ENCODE data around the gene ATP8A2. TPM values are rescaled to one million over a fixed set of nuclear protein-coding genes. Genes with fewer than 3 reads are reported as not detected.

ATP8A2 gene
- total and polyA plus RNA-seq, 3 donors from 2014 or later = 14.2 to 38.3 (median 16.5) TPM

- Histone ChIP-seq H3K36me3 (ENCODE audit: low read depth, missing control alignments) (no peaks in the 10 kb centered on the region), H3K27ac (no peak overlapping the region), H3K4me1 (no peaks in the 10 kb centered on the region), H3K27me3 (no peaks in the 10 kb centered on the region), H3K4me3 (no peak overlapping the region), H3K9me3 (no peaks in the 10 kb centered on the region)
- intact Hi-C loops (cut with DNase I; ENCODE audit: low total_unique reads) = no loop called here
- WGBS, 2 donors = 92 to 100% methylated on average over 1 of the region's 1 CpG
- TF ChIP-seq POLR2A (IDR thresholded peaks at IDR 0.05) (no peak), CTCF (IDR thresholded peaks at IDR 0.05) (no peak)
- no peak for DNase-seq
These were observed 273.9 kb downstream of the ATP8A2 start for GRCh38 chr13:25645681-25646080.

DNA sequence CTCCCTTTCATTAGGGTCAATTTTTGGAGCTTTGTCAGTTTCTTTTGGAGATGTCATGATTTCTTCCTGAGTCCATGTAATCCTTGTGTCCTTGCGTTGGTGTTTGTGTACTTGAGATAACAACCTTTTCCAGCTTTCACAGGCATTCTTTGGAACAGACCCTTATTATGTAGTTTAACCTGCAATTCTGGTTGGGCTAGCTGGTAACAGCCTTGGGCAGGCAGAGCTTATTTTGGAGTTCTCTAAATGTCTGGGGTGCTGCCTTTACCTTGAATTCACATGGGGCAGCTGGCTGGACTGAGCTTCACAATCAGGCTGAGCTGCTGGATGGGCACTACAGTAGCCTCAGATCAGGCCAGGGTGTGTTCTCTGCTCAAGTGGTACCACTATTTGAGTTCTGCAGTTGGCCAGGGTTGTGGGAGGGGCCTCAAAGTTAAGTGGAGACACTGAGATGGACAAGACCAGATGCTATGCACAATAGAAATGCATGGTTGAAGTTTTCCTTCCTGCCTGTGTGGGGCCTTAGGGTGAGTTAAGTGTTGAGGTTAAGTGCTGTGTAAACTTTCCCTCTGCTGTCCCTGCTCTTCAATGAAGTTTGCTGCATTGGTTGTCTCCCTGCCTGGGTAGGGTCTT is 277.3 kb downstream of the ATP8A2 start:
- intact Hi-C loops (cut with DNase I; ENCODE audit: low total_unique reads) = no loop called here
- TF ChIP-seq POLR2A (IDR thresholded peaks at IDR 0.05) = no peak
- no peak for TF ChIP-seq CTCF (IDR thresholded peaks at IDR 0.05)
- Histone ChIP-seq H3K27ac (no peak overlapping the region), H3K4me3 (no peak overlapping the region), H3K27me3 (no peaks in the 10 kb centered on the region), H3K4me1 (no peaks in the 10 kb centered on the region), H3K36me3 (ENCODE audit: low read depth, missing control alignments) (no peaks in the 10 kb centered on the region), H3K9me3 (no peaks in the 10 kb centered on the region)
- WGBS, 2 donors = 94 to 100% methylated on average over 1 of the region's 1 CpG
- no peak for DNase-seq

- Histone ChIP-seq H3K36me3 (ENCODE audit: low read depth, missing control alignments) (no peaks in the 10 kb centered on the region), H3K9me3 (no peaks in the 10 kb centered on the region), H3K4me3 (no peak overlapping the region), H3K27ac (no peak overlapping the region), H3K27me3 (no peaks in the 10 kb centered on the region), H3K4me1 (no peaks in the 10 kb centered on the region)
- TF ChIP-seq POLR2A (IDR thresholded peaks at IDR 0.05) = no peak
- no peak for TF ChIP-seq CTCF (IDR thresholded peaks at IDR 0.05)
- intact Hi-C loops (cut with DNase I; ENCODE audit: low total_unique reads) = no loop called here
- 63 to 65% methylated on average over 2 of the region's 2 CpGs for WGBS, 2 donors
- no peak for DNase-seq
These were observed 281.0 kb downstream of the ATP8A2 start for GRCh38 chr13:25652764-25653163.

GRCh38 chr13:25654322-25654721 is 282.5 kb downstream of the ATP8A2 start:
- TF ChIP-seq POLR2A (IDR thresholded peaks at IDR 0.05) = no peak
- TF ChIP-seq CTCF (IDR thresholded peaks at IDR 0.05) = no peak
- H3K36me3 ChIP-seq (ENCODE audit: low read depth, missing control alignments) = no peaks in the 10 kb centered on the region

DNA sequence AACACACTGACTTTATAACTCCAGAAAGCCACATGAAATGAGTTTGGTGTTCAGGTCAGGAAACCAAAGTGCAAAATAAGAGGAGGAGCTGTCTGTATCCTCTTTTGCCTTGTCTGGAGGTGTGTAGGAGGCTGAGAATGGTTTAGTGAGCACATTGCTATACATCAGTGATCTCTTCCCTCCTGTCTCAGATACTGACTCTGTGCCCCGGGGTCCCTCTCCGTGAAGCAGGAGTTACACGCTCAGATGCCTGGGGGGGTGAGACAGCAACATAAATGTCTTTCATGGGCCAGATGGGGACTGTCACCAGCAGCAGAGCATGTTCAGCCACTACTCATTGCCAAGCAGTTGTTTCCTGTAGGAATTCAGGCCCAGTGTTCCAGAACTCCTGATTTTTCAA is 285.4 kb downstream of the ATP8A2 start:
- WGBS, 2 donors = 63 to 90% methylated on average over 2 to 3 of the region's 3 CpGs
- Histone ChIP-seq H3K9me3 (no peaks in the 10 kb centered on the region), H3K36me3 (ENCODE audit: low read depth, missing control alignments) (no peaks in the 10 kb centered on the region), H3K27me3 (no peaks in the 10 kb centered on the region), H3K4me1 (no peaks in the 10 kb centered on the region), H3K27ac (no peak overlapping the region), H3K4me3 (no peak overlapping the region)
- intact Hi-C loops (cut with DNase I; ENCODE audit: low total_unique reads) = no loop called here
- TF ChIP-seq CTCF (IDR thresholded peaks at IDR 0.05) = no peak
- no peak for TF ChIP-seq POLR2A (IDR thresholded peaks at IDR 0.05)
- DNase-seq = no peak

More at GRCh38 chr13:25654322-25654721, 282.5 kb downstream of the ATP8A2 start:
- H3K9me3 ChIP-seq = no peaks in the 10 kb centered on the region
- H3K27me3 ChIP-seq = no peaks in the 10 kb centered on the region
- no peak overlapping the region for H3K4me3 ChIP-seq
- H3K4me1 ChIP-seq = no peaks in the 10 kb centered on the region
- intact Hi-C loops (cut with DNase I; ENCODE audit: low total_unique reads) = no loop called here
- 75 to 95% methylated on average over 4 of the region's 4 CpGs for WGBS, 2 donors
- DNase-seq = no peak
- no peak overlapping the region for H3K27ac ChIP-seq

Data from testis (tissue), 3 donors.